IgD-negative memory B cell (primary cell): ENCODE results near the gene EML4. TPM values are rescaled to one million over a fixed set of nuclear protein-coding genes. Genes with fewer than 3 reads are reported as not detected.

Source experiments
- H3K27ac Mint-ChIP-seq, 3 donors: one replicate each; pipeline ENCODE4 v1.8.0; 2020 to 2022; ENCODE audit warnings: mild to moderate bottlenecking in 3 of 3, mixed read lengths in 3 of 3, moderate library complexity in 1 of 3
- H3K27me3 Mint-ChIP-seq: one replicate; pipeline ENCODE4 v1.8.0; 2021; ENCODE audit warnings: mixed read lengths
- H3K36me3 Mint-ChIP-seq: one replicate; pipeline ENCODE4 v1.8.0; 2020; ENCODE audit warnings: mild to moderate bottlenecking, mixed read lengths
- H3K4me1 Mint-ChIP-seq, 3 donors: one replicate each; pipeline ENCODE4 v1.8.0; 2020 to 2022; ENCODE audit warnings: mixed read lengths in 3 of 3, mild to moderate bottlenecking in 1 of 3
- H3K4me3 Mint-ChIP-seq, 4 donors: one replicate each; pipeline ENCODE4 v1.8.0; 2020 to 2022; ENCODE audit warnings: mild to moderate bottlenecking in 4 of 4, mixed read lengths in 4 of 4, moderate library complexity in 3 of 4
- H3K9me3 Mint-ChIP-seq, 3 donors: one replicate each; pipeline ENCODE4 v1.8.0; 2020 to 2021; ENCODE audit warnings: mixed read lengths in 3 of 3, mild to moderate bottlenecking in 1 of 3
- polyA plus RNA-seq: library from polyadenylated mRNA; unstranded; fragments of 300-500 nt; fragmentation: Illumina TruSeq; gene quantifications from one replicate; pipeline ENCODE4 v1.2.3, GENCODE V29; 2021

EML4 gene
- polyA plus RNA-seq, 1 donor from 2014 or later, result 78.3 TPM

DNA sequence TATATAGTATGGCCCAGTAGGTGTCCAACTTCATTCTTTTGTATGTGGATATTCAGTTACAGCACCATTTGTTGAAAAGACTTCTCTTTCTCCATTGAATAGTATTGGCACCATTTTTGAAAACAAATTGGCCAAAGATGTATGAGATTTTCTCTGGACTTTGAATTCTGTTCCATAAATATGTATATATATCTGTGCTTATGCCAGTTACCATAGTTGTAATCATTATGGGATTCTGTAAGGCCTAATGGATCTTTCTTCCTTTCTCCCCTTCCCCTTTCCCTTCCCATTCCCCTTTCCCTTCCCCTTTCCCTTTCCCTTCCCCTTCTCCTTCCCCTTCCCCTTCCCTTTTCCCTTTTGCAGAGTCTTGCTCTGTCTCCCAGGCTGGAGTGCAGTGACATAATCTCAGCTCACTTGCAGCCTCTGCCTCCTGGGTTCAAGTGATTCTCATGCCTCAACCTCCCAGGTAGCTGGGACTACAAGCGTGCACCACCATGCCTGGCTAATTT lies 140.9 kb downstream of the EML4 start:
- Mint-ChIP-seq H3K4me3 (no peak overlapping the region), H3K27me3 (no peaks in the 10 kb centered on the region), H3K9me3 (no peaks in the 10 kb centered on the region), H3K36me3 (peaks cover 8% of the 10 kb centered on the region), H3K4me1 (no peaks in the 10 kb centered on the region), H3K27ac (peak overlapping the region in 1 of 3 donors; percentile 39)

DNA sequence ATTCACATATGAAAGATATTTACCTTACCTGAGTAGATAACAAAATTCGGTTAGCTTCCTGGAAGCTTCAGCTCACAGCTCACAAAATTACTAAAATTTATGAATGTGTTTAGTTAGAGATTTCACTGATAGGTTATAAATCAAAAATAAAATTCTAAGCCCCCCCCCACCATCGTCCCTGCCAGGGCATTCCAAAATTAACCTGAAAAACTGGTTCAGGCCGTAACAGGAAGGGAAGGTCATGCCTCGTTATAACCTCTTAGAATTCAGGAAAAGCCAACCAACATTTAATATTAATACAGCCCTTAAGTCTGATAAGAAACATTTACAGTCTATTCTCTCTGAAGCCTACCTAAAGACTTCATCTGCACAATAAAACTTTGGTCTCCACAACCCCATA lies 143.0 kb downstream of the EML4 start:
- no peak overlapping the region for H3K4me3 Mint-ChIP-seq
- H3K27ac Mint-ChIP-seq, result no peak overlapping the region
- no peaks in the 10 kb centered on the region for H3K4me1 Mint-ChIP-seq
- H3K36me3 Mint-ChIP-seq, result peaks cover 8% of the 10 kb centered on the region
- H3K9me3 Mint-ChIP-seq, result no peaks in the 10 kb centered on the region
- no peaks in the 10 kb centered on the region for H3K27me3 Mint-ChIP-seq

DNA sequence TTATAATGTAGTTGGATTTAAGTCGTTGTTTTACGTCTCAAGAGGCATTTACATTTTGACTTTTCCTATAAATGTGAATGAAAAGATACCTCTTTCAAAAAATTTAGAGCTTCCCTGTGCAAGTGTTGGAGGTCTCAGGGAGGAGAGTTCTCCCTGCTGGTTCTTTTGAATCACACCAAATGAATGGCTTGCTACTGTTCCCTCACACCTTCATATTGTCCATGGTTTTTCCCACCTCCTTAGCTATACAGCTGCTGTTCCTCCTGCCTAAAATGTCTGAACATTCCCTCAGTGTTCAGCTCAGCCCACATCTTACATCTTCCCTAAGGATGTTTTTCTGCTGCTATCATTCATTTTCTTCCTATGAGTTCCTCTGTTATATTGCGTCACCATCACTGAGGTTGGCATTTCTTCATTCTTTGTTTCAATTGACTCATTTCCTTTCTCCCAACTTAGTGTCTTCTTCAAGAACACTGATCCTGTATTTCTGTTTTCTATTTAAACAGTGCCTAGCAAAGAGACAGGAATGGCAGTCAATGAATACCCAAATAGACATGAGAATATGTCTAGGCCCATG lies 145.8 kb downstream of the EML4 start:
- Mint-ChIP-seq H3K27me3 (no peaks in the 10 kb centered on the region), H3K4me3 (no peak overlapping the region), H3K36me3 (peaks cover 4% of the 10 kb centered on the region), H3K9me3 (no peaks in the 10 kb centered on the region), H3K27ac (peak overlapping the region in 2 of 3 donors; percentile 36 to 81), H3K4me1 (no peaks in the 10 kb centered on the region)

DNA sequence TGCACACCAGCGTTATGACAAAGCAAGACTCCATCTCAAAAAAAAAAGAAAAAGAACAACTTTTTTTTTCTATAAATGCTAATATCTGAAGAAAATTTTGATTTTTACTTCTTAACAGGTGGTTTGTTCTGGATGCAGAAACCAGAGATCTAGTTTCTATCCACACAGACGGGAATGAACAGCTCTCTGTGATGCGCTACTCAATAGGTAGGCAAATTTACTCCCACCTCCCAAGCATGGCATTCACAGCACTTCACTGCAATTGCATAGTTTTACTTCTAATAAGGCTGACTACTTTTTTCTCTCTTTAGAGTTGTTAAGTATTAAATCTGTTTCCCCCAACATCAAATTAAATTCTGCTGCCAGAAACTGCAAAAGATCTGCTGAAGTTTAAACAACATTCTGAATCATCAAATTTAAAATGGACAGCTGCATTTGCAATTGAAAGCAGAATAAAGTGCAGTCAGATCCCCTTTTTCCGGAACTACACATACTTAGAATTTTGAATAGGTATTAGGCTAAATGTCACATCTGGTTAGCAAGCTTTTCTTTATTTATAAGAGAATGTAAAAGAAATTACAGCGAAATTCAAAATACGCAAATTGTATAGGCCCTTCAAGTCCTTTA lies 146.8 kb downstream of the EML4 start:
- Mint-ChIP-seq H3K4me1 (no peaks in the 10 kb centered on the region), H3K27ac (peak overlapping the region in 1 of 3 donors; percentile 67), H3K36me3 (peaks cover 4% of the 10 kb centered on the region), H3K4me3 (no peak overlapping the region), H3K27me3 (no peaks in the 10 kb centered on the region), H3K9me3 (no peaks in the 10 kb centered on the region)

DNA sequence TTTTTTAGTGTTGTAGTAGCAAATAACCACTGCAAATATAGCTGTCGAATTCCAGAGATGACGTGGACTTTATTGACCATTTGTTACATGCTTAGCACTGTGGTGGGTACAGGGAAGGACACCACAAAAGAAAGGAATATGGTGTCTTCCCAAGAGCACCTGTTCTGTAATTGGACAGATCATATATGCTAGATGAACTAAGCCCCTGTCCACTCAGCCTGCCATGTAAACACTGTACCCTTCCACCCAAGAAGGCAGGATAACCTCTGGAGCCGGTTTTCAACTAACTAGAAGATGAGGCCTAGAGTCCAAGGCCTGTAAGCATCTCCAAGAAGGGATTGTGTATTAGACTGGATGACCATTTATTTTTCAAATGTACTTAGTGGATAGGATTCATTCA lies 147.8 kb downstream of the EML4 start:
- Mint-ChIP-seq H3K27ac (no peak overlapping the region), H3K36me3 (peaks cover 4% of the 10 kb centered on the region), H3K4me3 (no peak overlapping the region), H3K27me3 (no peaks in the 10 kb centered on the region), H3K4me1 (no peaks in the 10 kb centered on the region), H3K9me3 (no peaks in the 10 kb centered on the region)

DNA sequence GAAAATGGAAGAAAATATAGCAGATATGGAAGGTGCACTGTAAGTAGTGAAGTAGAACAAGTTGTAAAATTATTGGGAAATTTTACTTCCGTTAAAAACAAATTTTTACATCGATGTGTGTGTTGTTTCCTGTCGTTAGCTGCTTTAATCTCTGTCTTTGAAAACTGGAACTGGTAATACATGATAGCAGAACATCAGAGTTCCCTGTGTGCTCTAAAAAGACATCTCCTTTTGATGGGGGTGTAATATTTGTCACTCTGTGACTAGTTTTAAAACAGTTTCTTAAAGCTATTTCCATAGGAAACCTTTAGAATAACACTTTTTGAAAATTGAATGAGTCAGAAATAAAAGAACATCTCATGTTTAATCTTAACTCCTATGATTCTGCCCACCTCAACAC lies 148.3 kb downstream of the EML4 start:
- Mint-ChIP-seq H3K27ac (peak overlapping the region in 2 of 3 donors; percentile 53 to 83), H3K36me3 (peaks cover 4% of the 10 kb centered on the region), H3K4me1 (no peaks in the 10 kb centered on the region), H3K27me3 (no peaks in the 10 kb centered on the region), H3K9me3 (no peaks in the 10 kb centered on the region), H3K4me3 (no peak overlapping the region)

DNA sequence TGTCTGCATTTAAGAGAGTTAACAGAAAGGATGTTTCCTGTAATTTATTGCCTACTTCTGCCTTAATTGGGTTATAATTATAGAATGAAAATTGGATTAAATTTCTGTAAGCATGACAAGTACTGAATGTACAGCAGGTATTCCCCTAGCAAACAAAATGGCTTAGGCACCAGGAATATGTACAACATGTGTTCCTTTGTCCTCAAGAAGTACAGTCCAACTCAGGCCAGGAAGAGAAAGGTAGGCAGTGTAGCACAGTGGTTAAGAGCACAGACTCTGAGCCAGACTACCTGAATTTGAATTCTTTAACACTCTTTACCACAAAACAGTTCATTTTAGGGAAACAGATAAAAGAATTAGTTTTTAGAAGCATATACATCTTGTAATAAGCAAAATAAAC lies 148.8 kb downstream of the EML4 start:
- Mint-ChIP-seq H3K4me3 (no peak overlapping the region), H3K27ac (peak overlapping the region in 1 of 3 donors; percentile 83), H3K27me3 (no peaks in the 10 kb centered on the region), H3K4me1 (no peaks in the 10 kb centered on the region), H3K9me3 (no peaks in the 10 kb centered on the region), H3K36me3 (peaks cover 4% of the 10 kb centered on the region)

DNA sequence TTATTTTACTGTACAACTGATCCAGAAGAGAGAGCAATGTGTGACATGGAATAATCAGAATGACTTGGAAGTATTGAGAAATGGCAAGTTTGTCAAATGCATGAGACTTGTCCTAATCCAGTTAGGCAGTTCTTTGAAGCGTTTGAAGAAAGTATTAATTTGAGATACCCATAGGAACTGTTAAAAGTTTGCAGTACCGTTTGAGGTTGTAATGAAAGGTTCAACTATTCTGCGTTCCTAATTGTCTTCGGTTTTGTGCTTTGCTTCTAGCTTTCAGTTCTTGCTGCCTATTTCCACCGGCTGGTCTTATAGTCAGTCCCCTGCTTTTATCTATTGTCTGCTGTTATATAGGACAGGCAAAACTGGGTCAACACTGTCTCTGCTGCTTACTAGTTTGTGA lies 150.1 kb downstream of the EML4 start:
- H3K4me3 Mint-ChIP-seq, result no peak overlapping the region
- H3K4me1 Mint-ChIP-seq, result no peaks in the 10 kb centered on the region
- H3K36me3 Mint-ChIP-seq, result peaks cover 4% of the 10 kb centered on the region
- H3K27me3 Mint-ChIP-seq, result no peaks in the 10 kb centered on the region
- no peak overlapping the region for H3K27ac Mint-ChIP-seq
- no peaks in the 10 kb centered on the region for H3K9me3 Mint-ChIP-seq

DNA sequence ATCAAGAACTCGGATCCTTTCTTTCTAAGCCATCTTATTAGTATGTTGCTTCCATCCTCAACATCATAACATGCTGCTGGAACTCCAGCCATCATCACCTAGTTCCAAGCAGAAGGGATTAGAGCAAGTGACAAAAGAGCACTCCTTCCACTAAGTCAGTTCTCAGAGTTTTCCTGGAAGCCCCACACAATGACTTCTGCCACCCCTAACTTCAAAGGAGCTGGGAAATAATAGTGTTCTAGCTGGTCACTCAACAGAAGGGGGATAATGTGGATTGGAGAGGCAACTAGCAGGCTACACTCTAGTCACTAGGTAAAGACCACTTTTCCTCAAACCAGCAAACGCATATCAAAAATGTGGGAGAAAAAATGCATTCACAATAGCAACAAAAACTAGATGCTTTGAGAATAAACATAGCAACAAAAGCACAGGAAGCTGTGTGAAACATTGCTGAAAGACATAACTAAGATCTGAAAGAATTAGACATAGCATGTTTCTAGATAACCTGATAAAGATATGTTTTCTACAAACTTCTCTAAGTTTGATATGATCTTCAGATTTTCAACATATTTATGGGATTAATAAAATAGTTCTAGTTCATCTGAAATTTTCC lies 152.4 kb downstream of the EML4 start:
- H3K4me1 Mint-ChIP-seq, result no peaks in the 10 kb centered on the region
- H3K27me3 Mint-ChIP-seq, result no peaks in the 10 kb centered on the region
- H3K27ac Mint-ChIP-seq, result no peak overlapping the region
- H3K36me3 Mint-ChIP-seq, result peaks cover 4% of the 10 kb centered on the region
- H3K4me3 Mint-ChIP-seq, result no peak overlapping the region
- no peaks in the 10 kb centered on the region for H3K9me3 Mint-ChIP-seq

DNA sequence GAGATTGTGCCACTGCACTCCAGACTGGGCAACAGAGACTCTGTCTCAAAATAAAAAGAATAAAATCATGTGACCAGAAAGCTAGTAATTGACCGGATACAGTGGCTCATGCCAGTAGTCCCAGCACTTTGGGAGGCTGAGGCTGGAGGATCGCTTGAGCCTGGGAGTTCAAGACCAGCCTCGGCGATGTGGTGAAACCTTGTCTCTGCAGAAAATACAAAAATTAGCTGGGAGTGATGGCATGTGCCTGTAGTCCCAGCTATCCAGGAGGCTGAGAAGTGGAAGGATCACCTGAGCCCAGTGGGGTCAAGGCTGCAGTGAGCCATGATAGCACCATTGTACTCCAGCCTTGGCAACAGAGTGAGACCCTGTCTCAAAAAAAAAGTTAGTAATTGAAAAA lies 155.1 kb downstream of the EML4 start:
- Mint-ChIP-seq H3K4me3 (no peak overlapping the region), H3K27ac (no peak overlapping the region), H3K4me1 (no peaks in the 10 kb centered on the region), H3K36me3 (peaks cover 2% of the 10 kb centered on the region), H3K27me3 (no peaks in the 10 kb centered on the region), H3K9me3 (no peaks in the 10 kb centered on the region)

DNA sequence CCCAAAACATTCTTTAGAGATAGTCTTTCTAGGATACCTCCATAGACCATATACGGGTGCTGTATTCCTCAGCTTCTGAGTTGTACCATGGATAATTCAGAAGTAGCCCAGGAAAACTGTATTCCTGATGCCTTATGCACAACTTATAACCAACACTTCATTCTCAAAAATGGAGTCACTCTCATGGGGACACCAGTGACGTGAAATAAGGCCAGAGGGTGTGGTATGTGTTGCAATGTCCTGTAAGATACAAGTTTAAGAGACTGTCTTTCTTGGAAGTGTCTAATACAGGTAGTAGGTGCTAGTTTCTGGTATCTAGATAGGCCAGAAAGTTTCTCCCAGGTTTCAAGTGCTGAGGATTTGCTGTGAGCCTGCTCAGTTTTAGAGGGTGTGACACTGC lies 155.8 kb downstream of the EML4 start:
- H3K4me3 Mint-ChIP-seq, result no peak overlapping the region
- peaks cover 2% of the 10 kb centered on the region for H3K36me3 Mint-ChIP-seq
- no peaks in the 10 kb centered on the region for H3K9me3 Mint-ChIP-seq
- peak overlapping the region in 1 of 3 donors; percentile 76 for H3K27ac Mint-ChIP-seq
- H3K27me3 Mint-ChIP-seq, result no peaks in the 10 kb centered on the region
- no peaks in the 10 kb centered on the region for H3K4me1 Mint-ChIP-seq

DNA sequence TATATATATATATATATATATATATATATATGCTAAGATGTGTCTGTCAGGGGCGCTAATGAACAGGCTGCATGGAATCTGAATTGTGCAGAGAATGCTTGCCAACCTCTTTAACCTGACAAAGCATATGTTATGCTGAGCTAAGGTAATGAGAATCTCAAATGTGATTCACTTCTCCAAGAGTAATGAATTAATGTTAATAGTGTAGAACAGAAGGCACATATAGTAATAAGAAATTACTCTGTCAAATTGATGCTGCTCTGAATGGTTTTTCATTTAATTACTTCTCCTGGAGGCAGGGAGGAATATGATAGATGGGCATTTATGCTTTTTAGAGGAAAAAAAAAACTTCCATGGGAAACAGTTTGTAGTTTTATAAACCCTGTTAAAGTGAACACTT lies 156.5 kb downstream of the EML4 start:
- Mint-ChIP-seq H3K27me3 (no peaks in the 10 kb centered on the region), H3K9me3 (no peaks in the 10 kb centered on the region), H3K27ac (peak overlapping the region in 1 of 3 donors; percentile 59), H3K4me1 (no peaks in the 10 kb centered on the region), H3K36me3 (peaks cover 2% of the 10 kb centered on the region), H3K4me3 (no peak overlapping the region)

DNA sequence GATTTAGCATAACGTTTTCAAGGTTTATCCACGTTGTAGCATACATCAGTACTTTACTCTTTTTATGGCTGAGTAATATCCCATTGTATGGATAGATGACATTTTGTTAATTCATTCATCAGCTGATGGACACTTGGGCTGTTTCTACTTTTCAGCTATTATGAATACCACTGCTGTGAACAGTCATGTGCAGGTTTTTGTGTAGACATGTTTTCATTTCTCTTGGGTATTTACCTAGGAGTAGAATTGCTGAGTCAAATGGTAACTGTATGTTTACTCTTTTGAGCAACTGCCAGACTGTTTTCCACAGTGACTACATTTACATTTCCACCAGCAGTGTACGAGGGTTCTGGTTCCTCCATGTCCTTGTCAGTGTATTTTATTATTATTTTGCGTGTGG lies 158.0 kb downstream of the EML4 start:
- H3K27me3 Mint-ChIP-seq, result no peaks in the 10 kb centered on the region
- H3K36me3 Mint-ChIP-seq, result peaks cover 2% of the 10 kb centered on the region
- H3K4me3 Mint-ChIP-seq, result no peak overlapping the region
- no peaks in the 10 kb centered on the region for H3K4me1 Mint-ChIP-seq
- no peaks in the 10 kb centered on the region for H3K9me3 Mint-ChIP-seq
- peak overlapping the region in 2 of 3 donors; percentile 60 to 78 for H3K27ac Mint-ChIP-seq

DNA sequence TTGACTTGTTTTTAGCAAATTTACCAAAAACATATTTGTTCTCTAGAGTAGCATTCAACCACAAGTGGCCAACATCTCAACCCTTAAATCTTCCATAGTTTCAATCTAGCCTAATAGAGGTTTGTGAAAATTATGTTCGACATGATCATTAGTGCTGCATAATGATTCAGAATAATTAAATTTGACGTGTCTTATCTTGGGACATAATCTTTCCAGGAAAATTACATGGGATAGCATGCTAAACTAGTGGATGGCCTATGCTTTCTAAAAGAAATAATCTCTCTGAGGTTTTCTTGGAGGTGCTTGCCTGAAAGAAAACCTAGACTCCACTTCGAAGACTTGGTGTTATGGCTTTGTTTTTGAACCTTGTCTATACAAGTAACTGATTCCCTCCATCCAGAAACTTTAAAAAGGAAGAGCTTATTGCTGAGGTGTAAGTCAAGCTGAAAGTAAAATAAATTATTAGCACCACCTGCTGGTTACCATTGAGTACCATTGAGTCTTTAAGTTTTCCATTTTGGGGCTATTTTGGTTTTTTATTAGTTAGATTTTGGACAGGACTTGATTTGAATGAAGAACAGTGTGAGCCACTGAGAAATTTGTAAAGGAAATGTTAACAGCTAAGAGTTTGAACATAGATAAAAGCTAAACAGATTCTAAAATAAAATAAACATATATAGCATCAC lies 159.1 kb downstream of the EML4 start:
- H3K36me3 Mint-ChIP-seq, result peaks cover 2% of the 10 kb centered on the region
- H3K27ac Mint-ChIP-seq, result peak overlapping the region in 1 of 3 donors; percentile 50
- H3K4me3 Mint-ChIP-seq, result no peak overlapping the region
- H3K4me1 Mint-ChIP-seq, result no peaks in the 10 kb centered on the region
- H3K27me3 Mint-ChIP-seq, result no peaks in the 10 kb centered on the region
- no peaks in the 10 kb centered on the region for H3K9me3 Mint-ChIP-seq

DNA sequence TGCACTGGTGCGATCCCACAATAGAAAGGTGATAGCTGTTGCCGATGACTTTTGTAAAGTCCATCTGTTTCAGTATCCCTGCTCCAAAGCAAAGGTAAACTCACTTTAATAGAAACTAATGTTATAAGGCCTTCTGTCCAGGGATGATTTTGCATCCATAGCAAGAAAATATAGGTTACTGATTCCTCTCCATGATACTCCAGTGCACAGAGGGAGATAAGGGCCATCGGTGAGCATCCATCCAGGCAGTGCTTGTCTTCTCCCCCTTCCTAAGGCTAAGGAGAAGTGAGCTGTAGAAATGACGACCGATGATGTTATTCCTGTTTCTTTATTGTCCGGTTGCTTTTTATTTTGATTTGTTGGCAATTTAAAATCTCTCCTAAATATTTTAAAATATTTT lies 159.8 kb downstream of the EML4 start:
- H3K4me3 Mint-ChIP-seq, result no peak overlapping the region
- H3K4me1 Mint-ChIP-seq, result peaks cover 0 to 1% (median 0%) of the 10 kb centered on the region in 3 donors
- no peak overlapping the region for H3K27ac Mint-ChIP-seq
- H3K27me3 Mint-ChIP-seq, result no peaks in the 10 kb centered on the region
- no peaks in the 10 kb centered on the region for H3K9me3 Mint-ChIP-seq
- H3K36me3 Mint-ChIP-seq, result peaks cover 6% of the 10 kb centered on the region
